ENCODE data around the gene DGKI.

DGKI gene

GRCh38 chr7:137636376-137636775 is 210.4 kb downstream of the DGKI start:
- Histone ChIP-seq H3K36me3 (replicated peaks in 1 of 2; ENCODE audit: control insufficient read depth in 2 of 2, insufficient read depth in 2 of 2, low read length in 2 of 2) (no peaks in the 10 kb centered on the region), H2AK5ac (ENCODE audit: low read depth, low read length) (no peak overlapping the region), H3K27ac (replicated peaks; ENCODE audit: low read length) (no peak overlapping the region), H2AFZ (ENCODE audit: low read length) (no peak overlapping the region), H2BK5ac (ENCODE audit: low read length) (no peak overlapping the region), H3K4me2 (ENCODE audit: insufficient read depth, low read length, poor library complexity, severe bottlenecking) (no peak overlapping the region), H2BK15ac (ENCODE audit: low read length) (no peak overlapping the region), H3K79me1 (ENCODE audit: low read depth, low read length) (no peaks in the 10 kb centered on the region), H2BK12ac (ENCODE audit: low read length) (no peak overlapping the region), H3K9ac (ENCODE audit: low read depth, low read length, poor library complexity) (no peak overlapping the region), H4K91ac (ENCODE audit: low read depth, low read length, poor library complexity) (no peak overlapping the region), H2BK120ac (ENCODE audit: low read depth, low read length) (no peak overlapping the region), H3K4me1 (ENCODE audit: control insufficient read depth in 2 of 2, insufficient read depth in 1 of 2, low read depth in 1 of 2, low read length in 2 of 2) (no peaks in the 10 kb centered on the region), H3K27me3 (ENCODE audit: control insufficient read depth in 3 of 3, insufficient read depth in 3 of 3, low read depth in 1 of 3, low read length in 3 of 3) (no peaks in the 10 kb centered on the region), H3K4me3 (ENCODE audit: low read length in 2 of 2) (no peak overlapping the region), H3K4ac (ENCODE audit: low read length) (no peak overlapping the region), H3K18ac (ENCODE audit: low read length) (no peak overlapping the region), H3K23ac (ENCODE audit: low read depth, low read length, poor library complexity) (no peak overlapping the region), H3K9me3 (replicated peaks in 1 of 2; ENCODE audit: control insufficient read depth in 2 of 2, insufficient read depth in 1 of 2, low read depth in 1 of 2, low read length in 2 of 2) (no peaks in the 10 kb centered on the region), H3K14ac (ENCODE audit: low read length) (no peak overlapping the region), H4K8ac (ENCODE audit: low read depth, low read length) (no peak overlapping the region)
- no CpG with 5 or more reads among the region's 2 CpGs for WGBS, 2 donors (ENCODE audit: extremely low coverage in 2 of 2, insufficient read length in 2 of 2, insufficient replicate concordance in 1 of 2)
- no peak for DNase-seq (ENCODE audit: low spot score)

- Histone ChIP-seq H3K27ac (replicated peaks; ENCODE audit: low read length) (no peak overlapping the region), H3K4me3 (ENCODE audit: low read length in 2 of 2) (no peak overlapping the region)
Observed at GRCh38 chr7:137635874-137636273, 210.9 kb downstream of the DGKI start.

GRCh38 chr7:137635132-137635531 is 211.6 kb downstream of the DGKI start:
- Histone ChIP-seq H2AFZ (ENCODE audit: low read length) (no peak overlapping the region), H3K9me3 (replicated peaks in 1 of 2; ENCODE audit: control insufficient read depth in 2 of 2, insufficient read depth in 1 of 2, low read depth in 1 of 2, low read length in 2 of 2) (no peaks in the 10 kb centered on the region), H3K27ac (replicated peaks; ENCODE audit: low read length) (no peak overlapping the region), H3K23ac (ENCODE audit: low read depth, low read length, poor library complexity) (no peak overlapping the region), H3K4me3 (ENCODE audit: low read length in 2 of 2) (no peak overlapping the region), H3K36me3 (replicated peaks in 1 of 2; ENCODE audit: control insufficient read depth in 2 of 2, insufficient read depth in 2 of 2, low read length in 2 of 2) (no peaks in the 10 kb centered on the region), H3K18ac (ENCODE audit: low read length) (no peak overlapping the region), H3K4ac (ENCODE audit: low read length) (no peak overlapping the region), H2AK5ac (ENCODE audit: low read depth, low read length) (no peak overlapping the region), H3K79me1 (ENCODE audit: low read depth, low read length) (no peaks in the 10 kb centered on the region), H2BK12ac (ENCODE audit: low read length) (no peak overlapping the region), H3K14ac (ENCODE audit: low read length) (no peak overlapping the region), H2BK15ac (ENCODE audit: low read length) (no peak overlapping the region), H3K4me1 (ENCODE audit: control insufficient read depth in 2 of 2, insufficient read depth in 1 of 2, low read depth in 1 of 2, low read length in 2 of 2) (no peaks in the 10 kb centered on the region), H3K27me3 (ENCODE audit: control insufficient read depth in 3 of 3, insufficient read depth in 3 of 3, low read depth in 1 of 3, low read length in 3 of 3) (no peaks in the 10 kb centered on the region), H2BK5ac (ENCODE audit: low read length) (no peak overlapping the region), H3K9ac (ENCODE audit: low read depth, low read length, poor library complexity) (no peak overlapping the region), H3K4me2 (ENCODE audit: insufficient read depth, low read length, poor library complexity, severe bottlenecking) (no peak overlapping the region), H4K91ac (ENCODE audit: low read depth, low read length, poor library complexity) (no peak overlapping the region), H2BK120ac (ENCODE audit: low read depth, low read length) (no peak overlapping the region), H4K8ac (ENCODE audit: low read depth, low read length) (no peak overlapping the region)
- DNase-seq (ENCODE audit: low spot score) = no peak
- no CpG with 5 or more reads among the region's 3 CpGs for whole genome bisulfite sequencing, 2 donors (ENCODE audit: extremely low coverage in 2 of 2, insufficient read length in 2 of 2, insufficient replicate concordance in 1 of 2)

More at GRCh38 chr7:137635874-137636273, 210.9 kb downstream of the DGKI start:
- DNase-seq (ENCODE audit: low spot score) = no peak
- no CpG with 5 or more reads among the region's 6 CpGs for WGBS, 2 donors (ENCODE audit: extremely low coverage in 2 of 2, insufficient read length in 2 of 2, insufficient replicate concordance in 1 of 2)
- H3K36me3 ChIP-seq (replicated peaks in 1 of 2; ENCODE audit: control insufficient read depth in 2 of 2, insufficient read depth in 2 of 2, low read length in 2 of 2) = no peaks in the 10 kb centered on the region
- H2BK15ac ChIP-seq (ENCODE audit: low read length) = no peak overlapping the region
- no peak overlapping the region for H2AFZ ChIP-seq (ENCODE audit: low read length)
- no peaks in the 10 kb centered on the region for H3K79me1 ChIP-seq (ENCODE audit: low read depth, low read length)
- H2BK5ac ChIP-seq (ENCODE audit: low read length) = no peak overlapping the region
- H3K9me3 ChIP-seq (replicated peaks in 1 of 2; ENCODE audit: control insufficient read depth in 2 of 2, insufficient read depth in 1 of 2, low read depth in 1 of 2, low read length in 2 of 2) = no peaks in the 10 kb centered on the region
- no peak overlapping the region for H3K9ac ChIP-seq (ENCODE audit: low read depth, low read length, poor library complexity)
- H3K23ac ChIP-seq (ENCODE audit: low read depth, low read length, poor library complexity) = no peak overlapping the region
- H3K4ac ChIP-seq (ENCODE audit: low read length) = no peak overlapping the region
- no peak overlapping the region for H3K18ac ChIP-seq (ENCODE audit: low read length)
- no peak overlapping the region for H3K14ac ChIP-seq (ENCODE audit: low read length)
- no peak overlapping the region for H4K8ac ChIP-seq (ENCODE audit: low read depth, low read length)
- H2BK12ac ChIP-seq (ENCODE audit: low read length) = no peak overlapping the region
- H4K91ac ChIP-seq (ENCODE audit: low read depth, low read length, poor library complexity) = no peak overlapping the region
- no peaks in the 10 kb centered on the region for H3K27me3 ChIP-seq (ENCODE audit: control insufficient read depth in 3 of 3, insufficient read depth in 3 of 3, low read depth in 1 of 3, low read length in 3 of 3)
- no peaks in the 10 kb centered on the region for H3K4me1 ChIP-seq (ENCODE audit: control insufficient read depth in 2 of 2, insufficient read depth in 1 of 2, low read depth in 1 of 2, low read length in 2 of 2)
- no peak overlapping the region for H3K4me2 ChIP-seq (ENCODE audit: insufficient read depth, low read length, poor library complexity, severe bottlenecking)
- H2AK5ac ChIP-seq (ENCODE audit: low read depth, low read length) = no peak overlapping the region
- no peak overlapping the region for H2BK120ac ChIP-seq (ENCODE audit: low read depth, low read length)

DNA sequence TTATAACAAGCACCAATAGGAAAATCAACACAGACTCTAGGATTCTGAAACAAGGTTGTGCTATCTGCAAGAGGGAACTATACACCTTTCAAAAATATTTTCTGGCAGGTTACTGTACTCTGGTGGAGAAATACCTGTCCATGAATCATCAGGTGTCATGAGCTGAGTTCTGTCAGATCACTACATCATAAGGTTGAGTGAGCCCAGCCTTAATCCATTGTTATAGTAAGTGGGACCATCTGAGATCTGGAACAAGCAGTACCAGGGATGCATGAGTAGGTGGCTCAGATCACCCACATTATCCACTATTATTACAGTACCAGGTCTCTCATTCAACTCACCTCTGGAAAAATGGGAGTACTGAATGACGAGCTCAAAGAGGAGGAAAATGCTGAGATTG is 212.4 kb downstream of the DGKI start:
- H3K9me3 ChIP-seq (replicated peaks in 1 of 2; ENCODE audit: control insufficient read depth in 2 of 2, insufficient read depth in 1 of 2, low read depth in 1 of 2, low read length in 2 of 2) = no peaks in the 10 kb centered on the region
- no peak overlapping the region for H3K23ac ChIP-seq (ENCODE audit: low read depth, low read length, poor library complexity)
- no peak overlapping the region for H3K4me3 ChIP-seq (ENCODE audit: low read length in 2 of 2)
- H3K14ac ChIP-seq (ENCODE audit: low read length) = no peak overlapping the region
- H3K27ac ChIP-seq (replicated peaks; ENCODE audit: low read length) = no peak overlapping the region
- H3K4me1 ChIP-seq (ENCODE audit: control insufficient read depth in 2 of 2, insufficient read depth in 1 of 2, low read depth in 1 of 2, low read length in 2 of 2) = no peaks in the 10 kb centered on the region
- H3K4ac ChIP-seq (ENCODE audit: low read length) = no peak overlapping the region
- H3K9ac ChIP-seq (ENCODE audit: low read depth, low read length, poor library complexity) = no peak overlapping the region
- no peak overlapping the region for H2AK5ac ChIP-seq (ENCODE audit: low read depth, low read length)
- H3K36me3 ChIP-seq (replicated peaks in 1 of 2; ENCODE audit: control insufficient read depth in 2 of 2, insufficient read depth in 2 of 2, low read length in 2 of 2) = no peaks in the 10 kb centered on the region
- no CpG with 5 or more reads among the region's 1 CpG for WGBS, 2 donors (ENCODE audit: extremely low coverage in 2 of 2, insufficient read length in 2 of 2, insufficient replicate concordance in 1 of 2)
- no peak overlapping the region for H2AFZ ChIP-seq (ENCODE audit: low read length)
- no peaks in the 10 kb centered on the region for H3K27me3 ChIP-seq (ENCODE audit: control insufficient read depth in 3 of 3, insufficient read depth in 3 of 3, low read depth in 1 of 3, low read length in 3 of 3)
- DNase-seq (ENCODE audit: low spot score) = no peak
- no peak overlapping the region for H3K4me2 ChIP-seq (ENCODE audit: insufficient read depth, low read length, poor library complexity, severe bottlenecking)
- H2BK12ac ChIP-seq (ENCODE audit: low read length) = no peak overlapping the region
- no peak overlapping the region for H4K91ac ChIP-seq (ENCODE audit: low read depth, low read length, poor library complexity)
- no peak overlapping the region for H2BK5ac ChIP-seq (ENCODE audit: low read length)
- no peak overlapping the region for H2BK15ac ChIP-seq (ENCODE audit: low read length)
- no peak overlapping the region for H4K8ac ChIP-seq (ENCODE audit: low read depth, low read length)
- no peaks in the 10 kb centered on the region for H3K79me1 ChIP-seq (ENCODE audit: low read depth, low read length)
- no peak overlapping the region for H3K18ac ChIP-seq (ENCODE audit: low read length)
- H2BK120ac ChIP-seq (ENCODE audit: low read depth, low read length) = no peak overlapping the region

All from neuronal stem cell (in vitro differentiated cells).